ENCODE data around the gene NCDN.

NCDN gene

GRCh38 chr1:35605867-35606182 lies 48.2 kb downstream of the NCDN start:
- H3K4me3 ChIP-seq (ENCODE audit: low read depth, low read length) = no peak overlapping the region
- TF ChIP-seq, protein P1, sequence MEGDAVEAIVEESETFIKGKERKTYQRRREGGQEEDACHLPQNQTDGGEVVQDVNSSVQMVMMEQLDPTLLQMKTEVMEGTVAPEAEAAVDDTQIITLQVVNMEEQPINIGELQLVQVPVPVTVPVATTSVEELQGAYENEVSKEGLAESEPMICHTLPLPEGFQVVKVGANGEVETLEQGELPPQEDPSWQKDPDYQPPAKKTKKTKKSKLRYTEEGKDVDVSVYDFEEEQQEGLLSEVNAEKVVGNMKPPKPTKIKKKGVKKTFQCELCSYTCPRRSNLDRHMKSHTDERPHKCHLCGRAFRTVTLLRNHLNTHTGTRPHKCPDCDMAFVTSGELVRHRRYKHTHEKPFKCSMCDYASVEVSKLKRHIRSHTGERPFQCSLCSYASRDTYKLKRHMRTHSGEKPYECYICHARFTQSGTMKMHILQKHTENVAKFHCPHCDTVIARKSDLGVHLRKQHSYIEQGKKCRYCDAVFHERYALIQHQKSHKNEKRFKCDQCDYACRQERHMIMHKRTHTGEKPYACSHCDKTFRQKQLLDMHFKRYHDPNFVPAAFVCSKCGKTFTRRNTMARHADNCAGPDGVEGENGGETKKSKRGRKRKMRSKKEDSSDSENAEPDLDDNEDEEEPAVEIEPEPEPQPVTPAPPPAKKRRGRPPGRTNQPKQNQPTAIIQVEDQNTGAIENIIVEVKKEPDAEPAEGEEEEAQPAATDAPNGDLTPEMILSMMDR (IDR thresholded peaks at IDR 0.05; ENCODE audit: low read depth, low read length) = no peak

GRCh38 chr1:35611655-35612054 lies 54.1 kb downstream of the NCDN start:
- TF ChIP-seq, protein P1 (IDR thresholded peaks at IDR 0.05; ENCODE audit: low read depth, low read length) = no peak
- no peak overlapping the region for H3K4me3 ChIP-seq (ENCODE audit: low read depth, low read length)

DNA sequence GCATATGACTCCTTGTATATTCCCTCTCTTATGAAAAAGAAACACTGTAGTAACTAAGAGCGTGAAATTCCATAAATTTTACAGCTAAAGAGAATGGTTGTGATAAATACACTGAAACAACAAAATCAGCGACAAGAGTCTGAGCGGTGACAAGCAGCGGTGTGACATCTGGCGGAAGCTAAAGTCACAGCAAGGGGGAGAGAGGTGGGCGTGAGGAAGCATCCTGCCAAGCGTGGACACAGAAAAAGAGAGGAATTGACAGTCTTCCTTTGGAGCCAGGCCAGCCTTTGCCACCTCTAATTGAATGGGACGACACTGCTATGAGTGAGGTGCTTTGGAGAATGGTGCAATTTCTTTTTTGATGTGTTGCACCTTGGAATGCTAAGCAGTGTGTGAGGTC lies 57.8 kb downstream of the NCDN start:
- H3K4me3 ChIP-seq (ENCODE audit: low read depth, low read length) = no peak overlapping the region
- TF ChIP-seq, protein P1 (IDR thresholded peaks at IDR 0.05; ENCODE audit: low read depth, low read length) = no peak
